AG10803 (cell line): ENCODE results near the gene CERS6.
A peak's percentile ranks its signal among the peaks of the same experiment; 100 is the strongest.

Experiments
- DNase-seq: peaks from one replicate; pipeline ENCODE4 v3.0.0; 2010; ENCODE audit warnings: low read depth
- H3K4me3 ChIP-seq: 2 replicates; pipeline ENCODE4 v1.5.1; 2011; ENCODE audit warnings: mild to moderate bottlenecking, low read length, control low read depth
- TF ChIP-seq, protein P1 (sequence below): conservative IDR thresholded peaks from 2 replicates; pipeline ENCODE4 v1.5.1; 2011; ENCODE audit warnings: mild to moderate bottlenecking, low read length, control low read depth, inconsistent platforms

Gene CERS6

DNA sequence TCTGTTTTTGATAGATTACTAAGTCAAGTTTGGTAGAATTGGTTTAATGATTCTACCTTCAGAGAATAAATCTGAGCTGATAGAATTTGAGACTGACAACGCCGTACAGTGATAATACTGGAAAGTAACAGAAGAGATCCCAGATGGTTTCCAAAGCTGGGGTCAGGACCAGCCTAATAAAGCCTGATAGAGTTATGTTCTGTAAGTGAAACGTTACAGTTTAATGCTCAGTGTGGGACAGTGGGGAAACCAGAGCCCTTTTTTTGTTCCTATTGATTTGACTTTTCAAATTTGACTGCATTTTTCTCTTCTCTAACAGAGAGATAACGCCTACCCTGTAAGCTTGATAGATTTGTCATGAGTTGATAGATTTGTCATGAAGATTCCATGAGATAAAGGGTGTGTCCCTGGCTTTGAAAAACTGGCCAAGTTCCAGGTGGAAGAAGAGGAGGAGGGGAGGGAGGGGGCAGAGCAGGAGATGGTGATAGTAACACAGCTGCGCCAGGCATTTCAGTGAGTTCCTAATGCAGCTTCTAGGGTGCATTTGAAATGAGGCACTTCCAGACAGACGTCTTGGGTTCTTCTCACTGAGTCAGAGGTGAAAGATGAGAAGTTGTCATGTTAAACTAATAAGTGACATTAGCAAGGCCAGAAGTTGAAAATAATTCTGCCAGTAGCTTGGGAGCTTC, 65.1 kb downstream of the CERS6 start:
- H3K4me3 ChIP-seq = no peak overlapping the region
- no peak for DNase-seq
- TF ChIP-seq, protein P1, sequence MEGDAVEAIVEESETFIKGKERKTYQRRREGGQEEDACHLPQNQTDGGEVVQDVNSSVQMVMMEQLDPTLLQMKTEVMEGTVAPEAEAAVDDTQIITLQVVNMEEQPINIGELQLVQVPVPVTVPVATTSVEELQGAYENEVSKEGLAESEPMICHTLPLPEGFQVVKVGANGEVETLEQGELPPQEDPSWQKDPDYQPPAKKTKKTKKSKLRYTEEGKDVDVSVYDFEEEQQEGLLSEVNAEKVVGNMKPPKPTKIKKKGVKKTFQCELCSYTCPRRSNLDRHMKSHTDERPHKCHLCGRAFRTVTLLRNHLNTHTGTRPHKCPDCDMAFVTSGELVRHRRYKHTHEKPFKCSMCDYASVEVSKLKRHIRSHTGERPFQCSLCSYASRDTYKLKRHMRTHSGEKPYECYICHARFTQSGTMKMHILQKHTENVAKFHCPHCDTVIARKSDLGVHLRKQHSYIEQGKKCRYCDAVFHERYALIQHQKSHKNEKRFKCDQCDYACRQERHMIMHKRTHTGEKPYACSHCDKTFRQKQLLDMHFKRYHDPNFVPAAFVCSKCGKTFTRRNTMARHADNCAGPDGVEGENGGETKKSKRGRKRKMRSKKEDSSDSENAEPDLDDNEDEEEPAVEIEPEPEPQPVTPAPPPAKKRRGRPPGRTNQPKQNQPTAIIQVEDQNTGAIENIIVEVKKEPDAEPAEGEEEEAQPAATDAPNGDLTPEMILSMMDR = no peak

DNA sequence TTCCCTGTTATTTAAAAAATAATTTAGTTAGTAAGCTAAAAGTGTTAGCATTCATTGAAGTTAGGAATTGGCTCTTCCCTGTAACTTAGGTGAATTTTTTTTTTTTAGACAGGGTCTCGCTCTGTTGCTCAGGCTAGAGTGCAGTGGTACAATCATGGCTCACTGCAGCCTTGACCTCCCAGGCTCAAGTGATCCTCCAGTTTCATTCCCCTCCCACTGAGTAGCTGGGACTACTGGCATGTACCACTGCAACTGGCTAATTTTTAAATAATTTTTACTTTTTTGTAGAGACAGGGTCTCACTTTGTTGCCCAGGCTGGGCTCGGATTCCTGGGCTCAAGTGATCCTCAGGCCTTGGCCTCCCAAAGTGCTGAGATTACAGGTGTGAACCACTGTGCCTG, 66.4 kb downstream of the CERS6 start:
- DNase-seq = no peak
- no peak overlapping the region for H3K4me3 ChIP-seq
- TF ChIP-seq, protein P1 = no peak

DNA sequence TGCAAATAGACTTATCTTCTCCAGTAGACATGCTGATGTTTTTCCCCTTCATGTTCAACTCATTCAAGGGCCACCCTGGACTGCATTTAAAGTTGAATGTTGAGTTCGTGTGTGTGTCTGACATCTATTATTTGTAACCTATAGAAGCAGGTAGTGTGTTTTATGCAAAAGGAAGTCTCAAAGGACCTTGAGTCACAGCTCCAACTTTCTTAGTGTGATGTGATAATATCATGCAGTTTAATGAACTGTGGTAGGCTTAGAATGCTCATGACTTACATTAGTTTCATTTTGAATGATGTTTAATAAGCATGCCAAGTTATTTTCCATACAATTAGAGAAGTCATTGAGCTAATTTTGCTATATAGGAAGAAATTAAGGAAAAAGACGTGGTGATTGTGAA, 67.9 kb downstream of the CERS6 start:
- DNase-seq = no peak
- TF ChIP-seq, protein P1 = no peak
- no peak overlapping the region for H3K4me3 ChIP-seq

DNA sequence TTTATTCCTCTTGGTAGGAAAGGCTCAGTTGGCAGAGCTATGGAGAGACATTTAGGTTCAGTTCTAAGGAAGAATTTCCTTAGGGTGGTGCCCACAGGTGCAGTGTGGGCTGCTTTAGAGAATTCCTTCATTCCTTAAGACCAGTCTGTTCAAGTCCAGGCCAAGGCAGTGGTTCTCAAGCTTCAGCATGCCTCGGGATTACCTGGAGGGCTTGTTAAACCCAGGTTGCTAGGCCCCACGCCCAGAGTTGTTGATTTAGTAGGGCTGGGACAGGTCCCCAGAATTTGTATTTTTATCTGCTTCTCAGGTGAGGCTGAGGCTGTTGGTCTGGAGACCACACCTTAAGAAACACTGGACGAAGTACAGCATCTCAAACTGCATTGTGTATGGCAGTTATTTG, 68.9 kb downstream of the CERS6 start:
- TF ChIP-seq, protein P1 = no peak
- no peak for DNase-seq
- H3K4me3 ChIP-seq = no peak overlapping the region

DNA sequence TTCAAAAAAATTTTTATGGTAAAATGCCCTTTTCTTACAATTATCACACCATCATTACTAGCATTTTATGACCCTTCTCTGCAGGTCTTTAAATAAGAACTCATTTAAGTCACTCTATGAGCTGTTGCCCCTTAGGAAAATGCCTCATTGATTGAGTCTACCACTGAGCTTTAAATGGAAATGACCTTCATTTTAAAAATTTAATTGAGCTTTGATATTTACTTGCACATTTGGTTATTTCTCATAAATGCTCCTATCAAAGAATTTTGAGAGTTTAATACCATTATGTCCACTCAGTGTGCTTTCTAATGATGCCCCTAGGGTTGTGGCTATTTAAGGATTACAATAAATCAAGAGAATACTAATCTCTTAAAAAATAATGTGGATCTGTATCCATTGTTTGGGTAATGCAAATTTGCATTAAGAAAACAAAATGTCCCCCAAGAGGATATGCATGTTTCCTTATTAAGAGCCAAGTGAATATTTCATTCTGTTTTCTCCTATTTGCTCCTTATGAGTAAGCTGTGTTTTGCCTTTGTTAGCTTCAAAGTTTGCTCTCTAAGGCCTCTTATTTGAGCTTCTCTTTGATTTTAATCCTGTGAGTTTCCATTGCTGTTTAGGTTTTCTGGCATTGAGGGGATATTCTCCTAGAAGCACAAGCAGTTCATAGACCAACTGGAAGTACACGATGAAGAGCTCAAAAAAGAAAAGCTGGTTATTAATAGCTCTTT, 69.8 kb downstream of the CERS6 start:
- TF ChIP-seq, protein P1 = no peak
- no peak for DNase-seq
- H3K4me3 ChIP-seq = no peak overlapping the region

DNA sequence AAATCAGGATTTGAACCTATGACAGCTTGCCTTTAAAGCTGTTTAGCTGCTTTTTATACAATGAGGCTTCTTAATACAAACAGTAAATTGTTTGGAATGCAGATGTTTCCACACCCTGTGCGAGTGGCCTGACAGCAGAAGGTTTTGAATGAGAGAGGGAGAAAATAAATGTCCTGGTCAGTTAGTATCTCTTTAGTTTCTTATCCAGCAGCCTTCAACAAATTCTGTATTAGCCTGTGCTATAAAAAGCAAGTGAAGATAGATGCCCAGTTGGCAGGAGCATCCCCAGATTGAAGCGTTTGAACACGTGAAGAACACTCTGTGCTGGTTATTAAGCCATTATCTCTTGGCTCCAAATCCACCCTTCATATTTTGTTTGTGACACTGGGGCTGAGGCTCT, 70.6 kb downstream of the CERS6 start:
- H3K4me3 ChIP-seq = no peak overlapping the region
- TF ChIP-seq, protein P1 = no peak
- peak; percentile 57 for DNase-seq

DNA sequence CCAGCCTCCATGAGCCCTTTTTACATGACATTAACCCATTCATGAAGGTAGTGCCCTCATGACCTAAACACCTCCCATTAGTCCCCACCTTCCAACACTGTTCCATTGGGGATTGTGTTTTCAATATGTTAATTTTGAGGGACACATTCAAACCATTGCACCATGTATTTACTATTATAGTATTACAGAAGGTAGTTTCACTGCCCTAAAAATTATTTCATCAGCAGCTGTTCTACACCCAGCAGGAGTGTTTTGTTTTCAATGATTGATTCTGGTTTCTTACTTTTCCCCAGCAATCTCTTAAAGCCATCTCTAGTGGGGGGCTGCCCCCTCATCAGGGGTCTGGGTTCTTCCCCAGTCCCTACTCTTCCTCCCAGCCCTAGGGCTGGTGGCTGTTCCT, 71.9 kb downstream of the CERS6 start:
- DNase-seq = peak; percentile 49

More for the DNA sequence above, 71.9 kb downstream of the CERS6 start:
- TF ChIP-seq, protein P1 = no peak
- no peak overlapping the region for H3K4me3 ChIP-seq
